Kasumi-1 (cell line): Measurements from ENCODE around the gene C17orf114.
A peak's percentile ranks its signal among the peaks of the same experiment; 100 is the strongest.

ENCODE experiments used
- DNase-seq, 2 experiments: peaks; one replicate each; lab custom pipeline; 2025; lab: John Stamatoyannopoulos, UW

The C17orf114 gene

GRCh38 chr17:4788159-4788806, 13.8 kb downstream of the C17orf114 start:
- no peak for DNase-seq

- no peak for DNase-seq
Observed at GRCh38 chr17:4786516-4786915, 15.6 kb downstream of the C17orf114 start.

- DNase-seq = no peak
Observed at GRCh38 chr17:4786106-4786511, 16.0 kb downstream of the C17orf114 start, which contains the start of gene VMO1. TSS of gene VMO1 (minus strand) at chr17:4786364. CDS start at chr17:4786352, 12 bp downstream.

- no peak for DNase-seq
Observed at GRCh38 chr17:4785311-4786105, 16.6 kb downstream of the C17orf114 start.

- DNase-seq = no peak
Observed at GRCh38 chr17:4782652-4783051, 19.5 kb downstream of the C17orf114 start.

GRCh38 chr17:4780325-4780955, 21.7 kb downstream of the C17orf114 start:
- DNase-seq = no peak

- no peak for DNase-seq
Observed at GRCh38 chr17:4777969-4778760, 24.0 kb downstream of the C17orf114 start.

- DNase-seq = no peak
Observed at GRCh38 chr17:4772235-4772613, 29.9 kb downstream of the C17orf114 start.

GRCh38 chr17:4771519-4772234, 30.5 kb downstream of the C17orf114 start, which contains the start of gene TM4SF5:
TSS of gene TM4SF5 (plus strand) at chr17:4771886. CDS start at chr17:4771923, 37 bp downstream.
- no peak for DNase-seq

GRCh38 chr17:4769628-4770027, 32.5 kb downstream of the C17orf114 start:
- DNase-seq = no peak

- DNase-seq = no peak
Observed at GRCh38 chr17:4768298-4768697, 33.8 kb downstream of the C17orf114 start.

- DNase-seq = no peak
Observed at GRCh38 chr17:4766723-4767122, 35.4 kb downstream of the C17orf114 start.

GRCh38 chr17:4766201-4766600, 35.9 kb downstream of the C17orf114 start:
- no peak for DNase-seq

GRCh38 chr17:4764595-4764994, 37.5 kb downstream of the C17orf114 start:
- peak; percentile 61 to 72 for DNase-seq

GRCh38 chr17:4759776-4760236, 42.3 kb downstream of the C17orf114 start:
- DNase-seq = no peak

GRCh38 chr17:4753392-4753791, 48.7 kb downstream of the C17orf114 start:
- DNase-seq = no peak

- no peak for DNase-seq
Observed at GRCh38 chr17:4751932-4752331, 50.2 kb downstream of the C17orf114 start.
